Measurements from ENCODE around the gene ARNT2.

- TF ChIP-seq EZH2 (IDR thresholded peaks at IDR 0.05; ENCODE audit: low read depth, unreplicated experiment), result no peak
- TF ChIP-seq CTCF (conservative IDR thresholded peaks at IDR 0.05; ENCODE audit: low read depth in 2 of 2), result no peak
- no peak for TF ChIP-seq REST (IDR thresholded peaks at IDR 0.05; ENCODE audit: unreplicated experiment)
- TF ChIP-seq POLR2AphosphoS5 (IDR thresholded peaks at IDR 0.05; ENCODE audit: low read depth), result no peak
- no peak for TF ChIP-seq CREB1 (CRISPR knock-in tag; IDR thresholded peaks at IDR 0.05; ENCODE audit: low read depth)
- no peak for TF ChIP-seq EZH2phosphoT487 (IDR thresholded peaks at IDR 0.05; ENCODE audit: unreplicated experiment)
Observed at GRCh38 chr15:80527961-80528360, 123.8 kb downstream of the ARNT2 start.
